ENCODE data around the gene PGF. TPM values are rescaled to one million over a fixed set of nuclear protein-coding genes. Genes with fewer than 3 reads are reported as not detected.
"Not testable (repeated sequence)": the region's sequence is repeated elsewhere in the genome, so short reads cannot be mapped to it uniquely, and the experiment has no call there.

PGF gene
- 10 to 100 TPM in 1 of 3 donors, 1 to 10 TPM in 2; 7.2 to 11.4 (median 9.1) TPM for polyA plus RNA-seq (ENCODE audit: insufficient read length in 3 of 3)
- long read RNA-seq, donor 1, partial matches to known transcripts = 0 of 2 reads
- long read RNA-seq, donor 1, other reads (novel, unspliced or antisense) = 0 of 2 reads
- long read RNA-seq, donor 2, transcript PGF-203 (6 exons, 1,699 nt) = major isoform, 6 of 8 reads
- long read RNA-seq, donor 2, partial matches to known transcripts = 0 of 8 reads
- long read RNA-seq, donor 2, other reads (novel, unspliced or antisense) = 0 of 8 reads
- long read RNA-seq, donor 3, partial matches to known transcripts = 0 of 3 reads
- long read RNA-seq, donor 3, other reads (novel, unspliced or antisense) = 0 of 3 reads
- long read RNA-seq, donor 4, partial matches to known transcripts = 0 of 3 reads
- long read RNA-seq, donor 4, other reads (novel, unspliced or antisense) = 0 of 3 reads
- long read RNA-seq, donor 5 = 0 reads
- long read RNA-seq, donor 6, partial matches to known transcripts = 0 of 1 reads
- long read RNA-seq, donor 6, other reads (novel, unspliced or antisense) = 0 of 1 reads
- long read RNA-seq, donor 7, partial matches to known transcripts = 0 of 4 reads
- long read RNA-seq, donor 7, other reads (novel, unspliced or antisense) = 0 of 4 reads
- long read RNA-seq, donor 8, partial matches to known transcripts = 0 of 1 reads
- long read RNA-seq, donor 8, other reads (novel, unspliced or antisense) = 0 of 1 reads
- long read RNA-seq, donor 9, partial matches to known transcripts = 0 of 7 reads
- long read RNA-seq, donor 9, other reads (novel, unspliced or antisense) = 0 of 7 reads
- long read RNA-seq, donor 10, partial matches to known transcripts = 0 of 2 reads
- long read RNA-seq, donor 10, other reads (novel, unspliced or antisense) = 0 of 2 reads
- long read RNA-seq, donor 11, partial matches to known transcripts = 0 of 4 reads
- long read RNA-seq, donor 11, other reads (novel, unspliced or antisense) = 0 of 4 reads
- long read RNA-seq, donor 12, transcript PGF-203 (6 exons, 1,699 nt) = major isoform, 5 of 9 reads
- long read RNA-seq, donor 12, partial matches to known transcripts = 0 of 9 reads
- long read RNA-seq, donor 12, other reads (novel, unspliced or antisense) = 0 of 9 reads
- long read RNA-seq, donor 13 = 0 reads
- long read RNA-seq, donor 14 = 0 reads
- long read RNA-seq, donor 15 = 0 reads
- long read RNA-seq, donor 16, transcript PGF-203 (6 exons, 1,699 nt) = major isoform, 5 of 11 reads
- long read RNA-seq, donor 16, partial matches to known transcripts = 0 of 11 reads
- long read RNA-seq, donor 16, other reads (novel, unspliced or antisense) = 0 of 11 reads

- no peak for DNase-seq
Measured at GRCh38 chr14:74955229-74956026, at the start of gene PGF. Gene PGF (minus strand): TSS chr14:74955597. CDS start chr14:74955242, 355 bp downstream.

GRCh38 chr14:75003250-75004027 lies 48.0 kb upstream of the PGF start:
- DNase-seq = no peak

DNA sequence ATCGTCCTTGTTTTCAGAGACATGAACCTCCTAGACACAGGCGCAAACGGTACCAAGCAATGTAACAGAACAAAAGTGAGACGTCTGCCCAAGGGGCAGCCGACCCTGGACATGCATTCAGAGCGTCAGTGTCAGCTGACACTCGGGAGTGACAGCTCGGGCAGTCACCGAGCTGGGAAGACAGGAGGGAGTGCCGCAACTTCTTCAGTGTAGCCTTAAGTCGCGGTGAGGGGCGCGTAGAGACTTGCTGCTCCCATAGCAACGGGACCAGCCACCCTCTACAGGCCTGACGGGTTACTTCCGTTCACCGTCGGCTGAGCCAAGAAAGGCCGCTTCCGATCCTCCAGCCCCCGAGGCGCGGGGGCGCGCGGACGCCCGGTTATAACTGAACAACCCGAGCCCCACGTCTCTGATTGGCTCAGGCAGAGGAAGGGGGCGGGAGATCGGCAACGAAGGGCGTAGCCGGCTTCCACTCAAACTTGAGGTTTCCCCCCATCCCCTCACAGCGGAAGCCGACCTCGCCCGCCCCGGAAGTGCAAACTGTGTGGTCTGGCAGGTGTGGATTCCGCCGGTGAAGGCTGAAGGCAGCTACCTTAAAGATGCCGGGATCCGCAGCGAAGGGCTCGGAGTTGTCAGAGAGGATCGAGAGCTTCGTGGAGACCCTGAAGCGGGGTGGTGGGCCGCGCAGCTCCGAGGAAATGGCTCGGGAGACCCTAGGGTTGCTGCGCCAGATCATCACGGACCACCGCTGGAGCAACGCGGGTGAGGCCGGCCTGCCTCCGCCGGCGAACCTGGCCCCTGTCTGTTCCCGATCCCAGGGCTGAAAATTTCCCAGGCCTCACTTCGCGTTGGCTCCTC lies 47.2 kb upstream of the PGF start, which contains the start of gene EIF2B2:
EIF2B2 (plus strand) TSS at position 530 of the 858 bp plus-strand sequence; CDS start at position 600, 70 bp downstream.
- DNase-seq = peak; percentile 98

GRCh38 chr14:75001899-75002298 lies 46.5 kb upstream of the PGF start:
- DNase-seq = no peak

GRCh38 chr14:75001261-75001660 lies 45.9 kb upstream of the PGF start:
- DNase-seq = no peak

GRCh38 chr14:74995781-74996180 lies 40.4 kb upstream of the PGF start:
- not testable (repeated sequence) for DNase-seq

DNA sequence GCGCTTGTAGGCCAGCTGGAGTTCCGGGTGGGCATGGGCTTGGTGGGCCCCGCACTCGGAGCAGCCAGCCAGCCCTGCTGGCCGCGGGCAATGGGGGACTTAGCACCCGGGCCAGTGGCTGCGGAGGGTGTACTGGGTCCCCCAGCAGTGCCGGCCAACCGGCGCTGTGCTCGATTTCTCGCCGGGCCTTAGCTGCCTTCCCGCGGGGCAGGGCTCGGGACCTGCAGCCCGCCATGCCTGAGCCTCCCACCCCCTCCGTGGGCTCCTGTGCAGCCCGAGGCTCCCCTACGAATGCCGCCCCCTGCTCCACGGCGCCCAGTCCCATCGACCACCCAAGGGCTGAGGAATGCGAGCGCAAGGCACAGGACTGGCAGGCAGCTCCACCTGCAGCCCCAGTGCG lies 38.8 kb upstream of the PGF start:
- DNase-seq = not testable (repeated sequence)

DNA sequence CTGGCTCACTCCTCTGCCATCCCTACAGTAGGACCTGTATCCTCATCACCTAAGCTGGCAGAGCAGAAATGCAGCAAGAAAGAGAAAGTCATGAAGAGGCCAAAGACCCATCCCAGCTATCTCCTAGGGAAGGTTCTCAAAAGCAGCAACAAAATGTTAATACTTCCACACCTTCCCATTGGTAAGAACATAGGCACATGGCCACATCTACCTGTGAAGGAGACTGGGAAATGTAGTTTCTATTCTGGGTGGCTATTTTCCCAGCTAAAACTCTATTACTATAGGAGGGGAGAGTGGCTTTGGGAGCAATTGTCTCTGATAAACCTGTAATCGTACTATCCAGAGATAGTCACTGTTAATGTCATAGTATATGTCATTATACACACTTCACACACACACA lies 33.6 kb upstream of the PGF start:
- no peak for DNase-seq

- DNase-seq = no peak
Measured at GRCh38 chr14:74988131-74988530, 32.7 kb upstream of the PGF start.

GRCh38 chr14:74985806-74986205 lies 30.4 kb upstream of the PGF start:
- no peak for DNase-seq

- DNase-seq = no peak
Measured at GRCh38 chr14:74985028-74985310, 29.6 kb upstream of the PGF start.

GRCh38 chr14:74984236-74985027 lies 29.0 kb upstream of the PGF start:
- no peak for DNase-seq

DNA sequence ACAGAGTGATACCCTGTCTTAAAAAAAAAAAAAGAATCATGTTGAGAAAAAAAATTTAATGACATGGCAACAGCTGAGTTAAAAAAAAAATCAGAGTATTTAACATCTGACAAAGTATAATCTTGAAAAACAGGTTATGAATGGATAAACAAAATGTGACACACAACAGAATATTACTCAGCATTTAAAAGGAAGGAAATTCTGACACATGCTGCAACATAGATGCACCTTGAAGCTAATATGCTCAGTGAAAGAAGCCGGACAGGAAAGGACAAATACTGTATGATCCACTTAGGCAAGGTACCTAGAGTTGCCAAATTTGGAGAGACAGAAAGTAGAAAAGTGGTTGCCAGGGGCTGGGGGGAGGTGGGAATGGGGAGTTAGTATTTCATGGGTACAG lies 27.9 kb upstream of the PGF start:
- no peak for DNase-seq

GRCh38 chr14:74982661-74983060 lies 27.3 kb upstream of the PGF start:
- DNase-seq = no peak

- DNase-seq = no peak
Measured at GRCh38 chr14:74981833-74982232, 26.4 kb upstream of the PGF start.

DNA sequence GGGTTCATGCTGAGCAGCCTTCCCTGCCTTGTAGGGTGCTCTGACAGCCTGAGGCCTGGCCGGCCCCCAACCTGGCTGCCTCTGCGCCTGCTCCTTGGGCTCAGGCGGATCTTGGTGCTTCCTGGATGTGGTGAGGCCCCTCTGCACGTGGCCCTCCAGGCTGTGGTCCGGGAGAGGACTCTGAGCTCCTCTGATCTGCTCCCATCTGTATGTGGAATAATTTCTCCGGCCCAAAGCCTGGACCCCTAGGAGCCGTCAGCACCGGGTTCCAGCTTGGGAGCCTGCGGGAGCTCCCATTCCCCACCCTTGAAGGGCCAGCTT lies 26.0 kb upstream of the PGF start:
- DNase-seq = no peak

DNA sequence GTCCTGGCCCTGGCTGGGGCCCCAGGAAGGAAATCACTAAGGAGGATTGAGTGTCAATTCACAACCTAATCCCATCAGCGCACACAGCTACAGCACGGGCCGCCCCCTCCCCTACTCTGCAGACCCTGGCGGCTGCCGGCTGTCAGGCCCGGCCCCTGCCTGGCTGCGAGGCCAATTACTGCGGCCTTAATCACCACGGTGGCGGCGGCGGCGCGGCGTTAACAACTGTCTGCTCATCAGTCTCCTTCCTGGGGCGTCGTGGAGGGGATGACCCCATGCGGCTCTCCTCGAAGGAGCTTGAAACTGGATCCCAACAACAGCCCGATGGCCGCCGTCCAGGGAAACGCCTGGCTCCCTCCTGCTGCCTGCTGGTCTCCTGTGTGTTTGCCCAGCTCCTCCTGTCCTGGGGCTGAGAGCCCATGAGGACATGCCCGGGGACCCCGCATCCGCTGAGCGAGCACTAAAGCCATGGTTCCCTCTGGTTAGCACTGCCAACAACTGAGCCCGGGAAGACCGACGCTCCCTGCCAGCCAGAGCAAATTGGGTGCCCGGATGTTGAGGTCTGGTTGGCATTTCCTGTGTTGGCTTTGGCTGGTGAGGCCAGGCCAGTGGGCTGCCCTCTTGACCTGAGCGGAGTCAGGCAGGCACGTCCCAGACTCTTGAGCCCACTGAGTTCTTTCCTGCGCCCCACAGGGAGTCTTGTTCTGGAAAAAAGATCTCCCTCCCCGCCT lies 25.5 kb upstream of the PGF start:
- DNase-seq = no peak

DNA sequence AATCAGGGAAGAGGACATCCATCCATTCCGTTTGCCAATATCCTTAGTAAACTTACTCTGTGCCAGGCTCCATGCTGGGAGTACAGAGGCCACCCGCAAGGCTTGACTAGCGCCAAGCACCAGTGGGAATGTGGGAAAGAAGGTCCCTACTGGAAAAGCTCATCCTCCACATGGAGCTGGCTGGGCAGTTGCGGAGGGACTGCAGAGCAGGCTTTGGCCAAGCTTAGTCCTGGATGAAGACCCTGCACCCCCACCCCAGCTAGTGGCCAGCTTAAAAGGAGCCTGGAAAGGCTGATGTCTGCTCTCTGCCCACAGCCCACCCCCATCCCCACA lies 25.0 kb upstream of the PGF start:
- DNase-seq = no peak
